ENCODE results near the gene ABR.

DNA sequence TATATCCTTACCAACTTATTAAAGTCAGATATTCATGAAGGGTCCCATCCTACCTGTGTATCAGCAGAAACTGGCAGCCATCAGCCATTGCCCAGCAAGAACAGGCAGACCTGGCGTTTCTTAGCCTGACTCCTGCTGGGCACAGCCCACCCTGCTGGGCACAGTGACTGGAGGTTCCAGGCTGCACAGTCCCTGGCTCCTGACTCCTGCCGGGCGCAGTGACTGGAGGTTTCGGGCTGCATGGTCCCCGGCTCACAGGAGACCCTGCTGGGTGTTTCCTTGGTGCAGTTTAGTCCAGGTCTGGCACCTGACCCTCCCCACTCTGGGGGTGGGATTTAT lies 176.2 kb downstream of the ABR start:
- TF ChIP-seq, protein P1, sequence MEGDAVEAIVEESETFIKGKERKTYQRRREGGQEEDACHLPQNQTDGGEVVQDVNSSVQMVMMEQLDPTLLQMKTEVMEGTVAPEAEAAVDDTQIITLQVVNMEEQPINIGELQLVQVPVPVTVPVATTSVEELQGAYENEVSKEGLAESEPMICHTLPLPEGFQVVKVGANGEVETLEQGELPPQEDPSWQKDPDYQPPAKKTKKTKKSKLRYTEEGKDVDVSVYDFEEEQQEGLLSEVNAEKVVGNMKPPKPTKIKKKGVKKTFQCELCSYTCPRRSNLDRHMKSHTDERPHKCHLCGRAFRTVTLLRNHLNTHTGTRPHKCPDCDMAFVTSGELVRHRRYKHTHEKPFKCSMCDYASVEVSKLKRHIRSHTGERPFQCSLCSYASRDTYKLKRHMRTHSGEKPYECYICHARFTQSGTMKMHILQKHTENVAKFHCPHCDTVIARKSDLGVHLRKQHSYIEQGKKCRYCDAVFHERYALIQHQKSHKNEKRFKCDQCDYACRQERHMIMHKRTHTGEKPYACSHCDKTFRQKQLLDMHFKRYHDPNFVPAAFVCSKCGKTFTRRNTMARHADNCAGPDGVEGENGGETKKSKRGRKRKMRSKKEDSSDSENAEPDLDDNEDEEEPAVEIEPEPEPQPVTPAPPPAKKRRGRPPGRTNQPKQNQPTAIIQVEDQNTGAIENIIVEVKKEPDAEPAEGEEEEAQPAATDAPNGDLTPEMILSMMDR (IDR thresholded peaks at IDR 0.05; ENCODE audit: poor library complexity, severe bottlenecking): no peak
- TF ChIP-seq EZH2 (IDR thresholded peaks at IDR 0.05; ENCODE audit: borderline replicate concordance, insufficient read depth, low read length, poor library complexity, severe bottlenecking) (no peak), MXI1 (conservative IDR thresholded peaks at IDR 0.05; ENCODE audit: poor library complexity, severe bottlenecking) (no peak)
- TF ChIP-seq, protein P2, sequence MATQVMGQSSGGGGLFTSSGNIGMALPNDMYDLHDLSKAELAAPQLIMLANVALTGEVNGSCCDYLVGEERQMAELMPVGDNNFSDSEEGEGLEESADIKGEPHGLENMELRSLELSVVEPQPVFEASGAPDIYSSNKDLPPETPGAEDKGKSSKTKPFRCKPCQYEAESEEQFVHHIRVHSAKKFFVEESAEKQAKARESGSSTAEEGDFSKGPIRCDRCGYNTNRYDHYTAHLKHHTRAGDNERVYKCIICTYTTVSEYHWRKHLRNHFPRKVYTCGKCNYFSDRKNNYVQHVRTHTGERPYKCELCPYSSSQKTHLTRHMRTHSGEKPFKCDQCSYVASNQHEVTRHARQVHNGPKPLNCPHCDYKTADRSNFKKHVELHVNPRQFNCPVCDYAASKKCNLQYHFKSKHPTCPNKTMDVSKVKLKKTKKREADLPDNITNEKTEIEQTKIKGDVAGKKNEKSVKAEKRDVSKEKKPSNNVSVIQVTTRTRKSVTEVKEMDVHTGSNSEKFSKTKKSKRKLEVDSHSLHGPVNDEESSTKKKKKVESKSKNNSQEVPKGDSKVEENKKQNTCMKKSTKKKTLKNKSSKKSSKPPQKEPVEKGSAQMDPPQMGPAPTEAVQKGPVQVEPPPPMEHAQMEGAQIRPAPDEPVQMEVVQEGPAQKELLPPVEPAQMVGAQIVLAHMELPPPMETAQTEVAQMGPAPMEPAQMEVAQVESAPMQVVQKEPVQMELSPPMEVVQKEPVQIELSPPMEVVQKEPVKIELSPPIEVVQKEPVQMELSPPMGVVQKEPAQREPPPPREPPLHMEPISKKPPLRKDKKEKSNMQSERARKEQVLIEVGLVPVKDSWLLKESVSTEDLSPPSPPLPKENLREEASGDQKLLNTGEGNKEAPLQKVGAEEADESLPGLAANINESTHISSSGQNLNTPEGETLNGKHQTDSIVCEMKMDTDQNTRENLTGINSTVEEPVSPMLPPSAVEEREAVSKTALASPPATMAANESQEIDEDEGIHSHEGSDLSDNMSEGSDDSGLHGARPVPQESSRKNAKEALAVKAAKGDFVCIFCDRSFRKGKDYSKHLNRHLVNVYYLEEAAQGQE (IDR thresholded peaks at IDR 0.05; ENCODE audit: borderline replicate concordance): no peak
